Measurements from ENCODE around the gene THRAP3. TPM values are rescaled to one million over a fixed set of nuclear protein-coding genes. Genes with fewer than 3 reads are reported as not detected.

Gene THRAP3
- total RNA-seq, 1 donor from 2014 or later, result 121 TPM

DNA sequence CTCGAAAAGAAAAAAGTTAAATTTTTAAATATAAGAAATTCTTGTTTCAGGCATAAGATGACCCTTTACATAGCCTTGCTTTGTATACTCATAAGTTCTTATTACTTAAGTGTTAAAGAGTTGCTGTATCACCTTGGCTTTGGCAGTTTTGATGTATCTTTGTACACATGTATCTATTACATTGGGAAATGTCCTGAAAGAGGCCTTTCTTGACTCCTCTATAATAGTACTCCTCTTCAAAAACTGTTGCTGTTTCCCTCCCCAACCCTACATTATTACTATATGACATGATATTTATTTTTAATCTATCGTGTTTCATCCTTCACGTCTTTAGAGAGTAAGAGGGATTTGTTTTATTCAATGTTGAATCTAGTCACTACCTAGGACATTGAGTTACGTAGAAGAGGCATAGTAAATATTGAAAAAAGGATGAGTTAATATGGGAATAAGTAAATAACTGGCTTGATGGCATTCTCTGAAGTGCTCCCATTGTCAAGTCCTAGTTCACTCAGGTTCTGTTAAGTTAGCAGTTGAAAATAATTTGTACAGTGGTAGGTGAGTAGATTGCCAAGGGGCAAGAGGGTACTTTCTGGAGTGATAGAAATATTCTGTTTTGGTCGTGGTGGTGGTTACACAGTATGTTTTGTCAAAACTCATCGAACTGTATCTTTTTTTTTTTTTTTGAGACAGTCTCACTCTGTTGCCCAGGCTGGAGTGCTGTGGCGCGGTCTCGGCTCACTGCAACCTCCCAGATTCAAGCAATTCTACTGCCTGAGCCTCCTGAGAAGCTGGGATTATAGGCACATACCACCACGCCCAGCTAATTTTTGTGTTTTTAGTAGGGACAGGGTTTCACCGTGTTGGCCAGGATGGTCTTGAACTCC, 8.2 kb downstream of the THRAP3 start:
- H3K27ac Mint-ChIP-seq, result peak overlapping the region; percentile 34
- H3K27me3 Mint-ChIP-seq (ENCODE audit: low read depth), result no peaks in the 10 kb centered on the region
- H3K9me3 Mint-ChIP-seq, result no peaks in the 10 kb centered on the region
- H3K4me1 Mint-ChIP-seq, result peaks cover 7% of the 10 kb centered on the region
- TF ChIP-seq, protein P1, sequence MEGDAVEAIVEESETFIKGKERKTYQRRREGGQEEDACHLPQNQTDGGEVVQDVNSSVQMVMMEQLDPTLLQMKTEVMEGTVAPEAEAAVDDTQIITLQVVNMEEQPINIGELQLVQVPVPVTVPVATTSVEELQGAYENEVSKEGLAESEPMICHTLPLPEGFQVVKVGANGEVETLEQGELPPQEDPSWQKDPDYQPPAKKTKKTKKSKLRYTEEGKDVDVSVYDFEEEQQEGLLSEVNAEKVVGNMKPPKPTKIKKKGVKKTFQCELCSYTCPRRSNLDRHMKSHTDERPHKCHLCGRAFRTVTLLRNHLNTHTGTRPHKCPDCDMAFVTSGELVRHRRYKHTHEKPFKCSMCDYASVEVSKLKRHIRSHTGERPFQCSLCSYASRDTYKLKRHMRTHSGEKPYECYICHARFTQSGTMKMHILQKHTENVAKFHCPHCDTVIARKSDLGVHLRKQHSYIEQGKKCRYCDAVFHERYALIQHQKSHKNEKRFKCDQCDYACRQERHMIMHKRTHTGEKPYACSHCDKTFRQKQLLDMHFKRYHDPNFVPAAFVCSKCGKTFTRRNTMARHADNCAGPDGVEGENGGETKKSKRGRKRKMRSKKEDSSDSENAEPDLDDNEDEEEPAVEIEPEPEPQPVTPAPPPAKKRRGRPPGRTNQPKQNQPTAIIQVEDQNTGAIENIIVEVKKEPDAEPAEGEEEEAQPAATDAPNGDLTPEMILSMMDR (IDR thresholded peaks at IDR 0.05; ENCODE audit: unreplicated experiment), result no peak
- H3K4me3 Mint-ChIP-seq, result no peak overlapping the region
- DNase-seq (ENCODE audit: low spot score in 2 of 2, unreplicated experiment in 2 of 2), result no peak
- H3K36me3 Mint-ChIP-seq, result peaks cover 9% of the 10 kb centered on the region

DNA sequence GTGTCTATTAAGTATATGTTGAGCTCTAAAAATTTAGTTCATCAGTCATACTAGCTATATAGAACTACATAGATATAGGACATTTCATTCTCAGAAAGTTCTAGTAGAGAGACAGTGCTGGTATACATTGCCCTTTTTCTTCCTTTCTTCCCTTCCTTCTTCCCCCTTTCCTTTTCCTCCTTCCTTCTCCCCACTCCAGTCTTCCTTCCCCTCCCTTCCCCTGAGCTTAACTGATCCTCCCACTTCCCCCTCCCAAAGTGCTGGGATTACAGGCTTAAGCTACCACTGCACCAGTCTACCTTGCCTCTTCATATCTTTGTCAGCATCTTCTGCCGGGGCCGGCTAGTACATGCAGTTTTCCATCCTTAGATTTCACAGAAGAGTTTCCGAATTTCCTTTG, 12.1 kb downstream of the THRAP3 start:
- Mint-ChIP-seq H3K4me1 (peaks cover 7% of the 10 kb centered on the region), H3K27ac (peak overlapping the region; percentile 49), H3K4me3 (no peak overlapping the region), H3K36me3 (peaks cover 17% of the 10 kb centered on the region), H3K9me3 (no peaks in the 10 kb centered on the region), H3K27me3 (ENCODE audit: low read depth) (no peaks in the 10 kb centered on the region)
- TF ChIP-seq, protein P1 (IDR thresholded peaks at IDR 0.05; ENCODE audit: unreplicated experiment), result no peak
- DNase-seq (ENCODE audit: low spot score in 2 of 2, unreplicated experiment in 2 of 2), result no peak

DNA sequence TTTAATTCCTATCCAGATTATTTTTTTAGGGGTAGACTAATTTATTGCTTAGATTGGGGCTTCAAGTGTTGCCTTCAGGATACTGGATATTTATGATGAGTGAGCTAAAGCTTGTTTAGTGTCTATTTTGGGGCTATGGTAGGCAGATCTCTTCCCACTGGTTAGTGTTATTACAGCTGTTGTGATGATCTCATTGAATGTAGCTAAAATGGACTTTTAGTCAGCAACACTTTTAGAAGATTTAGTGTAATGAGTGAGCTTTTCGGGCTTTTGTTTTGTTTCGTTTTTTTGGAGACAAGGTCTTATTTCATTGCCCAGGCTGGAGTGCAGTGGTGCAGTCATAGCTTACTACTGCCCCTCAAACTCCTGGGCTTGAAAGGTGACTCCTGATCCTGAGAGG, 14.2 kb downstream of the THRAP3 start:
- TF ChIP-seq, protein P1 (IDR thresholded peaks at IDR 0.05; ENCODE audit: unreplicated experiment), result no peak
- H3K4me3 Mint-ChIP-seq, result no peak overlapping the region
- H3K9me3 Mint-ChIP-seq, result no peaks in the 10 kb centered on the region

DNA sequence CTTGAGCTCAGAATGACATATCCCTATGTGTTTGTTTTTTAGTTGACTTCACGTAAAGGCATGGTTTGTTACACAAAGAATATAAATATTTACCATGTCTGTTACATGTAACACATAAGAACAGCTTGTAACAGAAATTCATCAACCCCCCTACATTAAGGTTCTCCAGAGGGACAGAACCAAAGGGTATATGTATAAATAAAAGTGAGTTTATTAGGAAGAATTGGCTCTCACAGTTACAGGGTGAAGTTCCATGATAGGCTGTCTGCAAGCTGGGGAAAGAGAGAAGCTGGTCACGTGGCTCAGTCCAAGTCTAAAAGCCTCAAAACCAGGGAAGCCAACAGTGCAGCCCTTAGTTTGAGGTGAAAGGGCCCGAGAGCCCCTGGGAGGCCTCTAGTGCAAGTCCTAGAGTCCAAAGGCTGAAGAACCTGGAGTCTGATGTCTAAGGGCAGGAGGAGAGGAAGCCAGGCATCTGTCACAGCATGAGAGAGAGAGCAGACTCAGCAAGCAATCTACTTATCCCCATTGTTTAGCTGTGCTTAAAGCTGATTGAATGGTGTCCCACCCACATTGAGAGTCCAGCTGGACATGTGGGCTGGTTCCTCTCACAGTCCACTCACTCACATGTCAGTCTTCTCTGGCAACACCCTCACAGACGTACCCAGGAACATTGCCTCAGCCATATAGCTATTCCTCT, 15.8 kb downstream of the THRAP3 start:
- H3K9me3 Mint-ChIP-seq, result no peaks in the 10 kb centered on the region
- H3K4me3 Mint-ChIP-seq, result no peak overlapping the region
- DNase-seq (ENCODE audit: low spot score in 2 of 2, unreplicated experiment in 2 of 2), result no peak
- H3K36me3 Mint-ChIP-seq, result peaks cover 27% of the 10 kb centered on the region
- peak overlapping the region; percentile 53 for H3K27ac Mint-ChIP-seq
- TF ChIP-seq, protein P1 (IDR thresholded peaks at IDR 0.05; ENCODE audit: unreplicated experiment), result no peak
- no peaks in the 10 kb centered on the region for H3K27me3 Mint-ChIP-seq (ENCODE audit: low read depth)
- peaks cover 7% of the 10 kb centered on the region for H3K4me1 Mint-ChIP-seq

More for the DNA sequence above, 14.2 kb downstream of the THRAP3 start:
- peaks cover 21% of the 10 kb centered on the region for H3K36me3 Mint-ChIP-seq
- no peaks in the 10 kb centered on the region for H3K27me3 Mint-ChIP-seq (ENCODE audit: low read depth)
- DNase-seq (ENCODE audit: low spot score in 2 of 2, unreplicated experiment in 2 of 2), result no peak
- peaks cover 7% of the 10 kb centered on the region for H3K4me1 Mint-ChIP-seq
- peak overlapping the region; percentile 28 for H3K27ac Mint-ChIP-seq

DNA sequence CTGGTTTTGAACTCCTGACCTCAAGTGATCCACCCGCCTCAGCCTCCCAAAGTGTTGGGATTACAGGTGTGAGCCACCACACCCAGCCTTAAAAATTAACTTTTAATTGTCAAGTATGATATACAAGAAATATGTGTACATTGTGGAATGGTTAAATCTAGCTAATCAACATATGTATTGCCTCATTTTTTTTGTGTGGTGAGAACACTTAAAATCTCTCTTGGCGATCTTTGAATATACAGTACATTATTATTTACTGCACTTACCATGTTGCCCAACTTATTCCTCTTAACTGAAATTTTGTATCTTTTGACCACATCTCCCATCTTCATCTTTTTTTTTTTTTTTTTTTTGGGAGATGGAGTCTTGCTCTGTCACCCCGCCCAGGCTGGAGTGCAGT, 23.3 kb downstream of the THRAP3 start:
- peaks cover 27% of the 10 kb centered on the region for H3K36me3 Mint-ChIP-seq
- no peak overlapping the region for H3K27ac Mint-ChIP-seq
- TF ChIP-seq, protein P1 (IDR thresholded peaks at IDR 0.05; ENCODE audit: unreplicated experiment), result no peak
- no peaks in the 10 kb centered on the region for H3K27me3 Mint-ChIP-seq (ENCODE audit: low read depth)
- no peak for DNase-seq (ENCODE audit: low spot score in 2 of 2, unreplicated experiment in 2 of 2)
- peaks cover 7% of the 10 kb centered on the region for H3K9me3 Mint-ChIP-seq
- H3K4me3 Mint-ChIP-seq, result no peak overlapping the region
- peaks cover 2% of the 10 kb centered on the region for H3K4me1 Mint-ChIP-seq

All from mesothelial cell of epicardium (in vitro differentiated cells).